Epithelial cell of esophagus (primary cell): ENCODE results near the gene LRFN2.

Experiments
- DNase-seq: peaks from one replicate; pipeline ENCODE4 v3.0.0; 2010; ENCODE audit warnings: low read depth
- H3K4me3 ChIP-seq: 2 replicates; pipeline ENCODE4 v1.5.1; 2011; ENCODE audit warnings: mild to moderate bottlenecking, low read length, control low read depth
- CTCF ChIP-seq: IDR thresholded peaks from 2 replicates; pipeline ENCODE4 v1.5.1; 2011; ENCODE audit warnings: low read depth, mild to moderate bottlenecking, low read length, control low read depth, inconsistent platforms; ENCODE audit not compliant: insufficient read depth; ENCODE audit errors: missing control alignments

The LRFN2 gene

GRCh38 chr6:40392589-40392988, 194.6 kb downstream of the LRFN2 start:
- no peak overlapping the region for H3K4me3 ChIP-seq
- no peak for DNase-seq
- no peak for TF ChIP-seq CTCF

GRCh38 chr6:40391851-40392517, 195.2 kb downstream of the LRFN2 start:
- no peak for DNase-seq
- TF ChIP-seq CTCF: no peak
- H3K4me3 ChIP-seq: no peak overlapping the region

GRCh38 chr6:40391086-40391485, 196.1 kb downstream of the LRFN2 start:
- no peak for TF ChIP-seq CTCF
- no peak overlapping the region for H3K4me3 ChIP-seq
- no peak for DNase-seq

- no peak for DNase-seq
These were observed 196.9 kb downstream of the LRFN2 start for GRCh38 chr6:40390144-40390800.

GRCh38 chr6:40389254-40389653, 197.9 kb downstream of the LRFN2 start:
- no peak for TF ChIP-seq CTCF
- no peak for DNase-seq

More at GRCh38 chr6:40390144-40390800, 196.9 kb downstream of the LRFN2 start:
- no peak for TF ChIP-seq CTCF
- H3K4me3 ChIP-seq: no peak overlapping the region

GRCh38 chr6:40387871-40388264, 199.3 kb downstream of the LRFN2 start:
- no peak for TF ChIP-seq CTCF
- H3K4me3 ChIP-seq: no peak overlapping the region
- no peak for DNase-seq

More at GRCh38 chr6:40389254-40389653, 197.9 kb downstream of the LRFN2 start:
- no peak overlapping the region for H3K4me3 ChIP-seq
